Fibroblast of peridontal ligament (primary cell): ENCODE data around the gene ETFB.

Source experiments
- DNase-seq: peaks from one replicate; pipeline ENCODE4 v3.0.0-alpha.2; 2010; ENCODE audit errors: extremely low read depth

Gene ETFB

DNA sequence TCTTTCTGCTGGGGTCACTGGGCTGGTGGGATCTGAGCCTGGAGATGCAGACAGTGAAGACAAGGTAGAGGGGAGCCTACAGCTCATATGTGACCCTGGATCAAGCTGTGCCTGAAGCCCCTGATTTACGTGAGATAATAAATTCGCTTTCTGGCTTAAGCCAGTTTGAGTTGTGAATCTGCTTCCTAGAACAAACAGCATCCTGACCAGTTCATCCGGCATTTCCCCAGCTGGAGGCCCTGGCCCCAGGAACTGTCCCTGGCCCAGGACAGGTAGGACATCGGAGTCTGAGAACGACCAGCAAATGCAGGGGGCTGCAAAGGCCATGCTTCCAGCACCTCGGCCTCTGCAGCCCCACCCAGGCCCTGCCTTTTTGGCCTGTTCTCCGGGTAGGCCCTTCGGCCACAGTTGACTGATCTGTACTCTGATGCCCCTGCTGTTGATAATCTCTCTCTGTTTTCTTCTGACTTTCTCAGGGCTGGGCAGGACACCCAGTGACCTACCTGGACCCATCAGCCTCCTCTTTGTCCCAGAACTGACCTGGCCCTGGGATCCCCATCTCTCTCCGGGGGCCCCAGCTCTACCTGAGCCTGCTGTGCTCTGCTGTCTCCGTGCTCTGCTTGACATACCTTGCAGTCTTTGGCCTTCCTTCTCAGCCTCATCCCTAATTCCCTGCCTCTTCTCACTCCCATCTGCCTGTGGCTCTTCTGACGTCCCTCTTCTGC, 14.8 kb downstream of the ETFB start:
- no peak for DNase-seq

GRCh38 chr19:51347209-51347928, 18.8 kb downstream of the ETFB start:
- DNase-seq: no peak

GRCh38 chr19:51346742-51347141, 19.4 kb downstream of the ETFB start:
- DNase-seq: no peak

- DNase-seq: no peak
Measured at GRCh38 chr19:51345076-51345620, 21.0 kb downstream of the ETFB start.

DNA sequence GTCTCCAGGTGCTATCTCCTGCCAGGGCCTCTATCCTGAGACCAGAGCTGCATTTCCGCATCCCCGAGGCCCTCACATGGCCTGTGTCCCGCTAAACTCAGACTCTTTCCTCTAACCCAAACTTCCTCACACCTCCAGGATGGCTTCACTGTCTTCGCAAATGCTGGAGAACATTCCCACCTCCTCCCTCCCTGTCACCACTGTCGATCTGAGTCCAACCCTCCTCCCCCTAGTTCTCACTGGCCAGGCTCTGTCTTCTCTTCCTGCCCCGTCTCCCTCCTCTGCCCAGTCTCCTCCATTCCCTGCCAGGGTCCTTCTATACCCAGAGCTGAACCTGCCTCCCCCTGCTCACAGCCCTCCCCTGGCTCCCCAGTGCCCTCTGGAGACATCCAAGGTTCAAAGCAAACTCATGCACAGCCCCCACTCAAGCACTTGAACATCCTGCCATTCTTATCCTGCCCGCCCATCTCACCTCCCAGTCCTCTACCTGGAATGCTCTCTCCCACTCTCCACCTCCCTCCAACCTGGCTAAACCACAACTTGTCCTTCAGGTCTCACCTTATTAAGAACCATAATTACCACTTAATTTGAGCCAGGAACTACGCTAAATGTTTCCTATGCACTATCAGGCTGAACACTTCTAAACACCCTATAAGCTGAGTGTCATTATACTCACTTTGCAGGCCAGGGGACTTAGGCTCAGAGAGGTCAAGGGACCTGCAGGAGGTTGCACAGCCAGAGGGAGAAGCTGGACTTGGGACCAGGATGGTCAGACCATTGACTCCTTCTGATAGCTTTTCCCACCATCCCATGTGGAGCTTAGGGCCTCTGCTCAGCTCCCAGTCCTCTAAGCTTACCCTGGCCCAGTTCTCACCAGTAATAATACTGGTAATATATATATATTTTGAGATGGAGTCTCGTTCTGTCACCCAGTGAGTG, 23.3 kb downstream of the ETFB start:
- DNase-seq: no peak

DNA sequence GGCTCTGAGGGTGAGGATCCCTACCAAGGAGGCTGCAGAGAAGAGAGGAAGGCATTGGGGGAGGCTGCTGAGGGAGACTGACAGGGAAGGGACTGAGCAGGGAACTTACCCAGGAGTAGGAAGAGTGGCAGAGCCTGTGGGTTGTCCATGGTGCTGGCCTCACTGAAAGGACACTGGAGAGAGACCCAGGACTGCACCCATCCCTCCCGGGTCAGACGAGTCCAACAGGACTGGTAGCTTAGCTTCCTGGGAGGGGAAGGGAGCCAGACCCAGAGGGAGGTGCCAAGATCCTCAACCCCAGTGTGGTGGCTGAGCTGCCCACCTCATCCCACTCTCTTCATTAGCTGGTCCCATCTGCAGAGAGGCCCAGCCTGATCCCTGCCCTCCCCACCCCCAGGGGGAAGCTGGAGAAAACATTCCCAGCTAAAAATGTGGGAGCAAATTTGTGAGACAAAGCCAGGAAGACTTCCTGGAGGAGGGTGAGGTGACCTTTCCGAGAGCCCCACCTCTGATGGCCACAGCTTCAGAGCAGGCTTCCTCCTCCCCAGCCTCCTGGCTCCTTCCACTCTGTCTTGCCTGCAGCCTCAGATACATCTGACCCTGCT, 24.1 kb downstream of the ETFB start, which contains the start of gene VSIG10L:
Gene VSIG10L, minus strand, starts transcription at position 164 of the 605 bp plus-strand sequence. Its CDS starts 15 bp downstream, at position 149.
- DNase-seq: no peak

- no peak for DNase-seq
Measured at GRCh38 chr19:51341066-51341465, 25.1 kb downstream of the ETFB start.

DNA sequence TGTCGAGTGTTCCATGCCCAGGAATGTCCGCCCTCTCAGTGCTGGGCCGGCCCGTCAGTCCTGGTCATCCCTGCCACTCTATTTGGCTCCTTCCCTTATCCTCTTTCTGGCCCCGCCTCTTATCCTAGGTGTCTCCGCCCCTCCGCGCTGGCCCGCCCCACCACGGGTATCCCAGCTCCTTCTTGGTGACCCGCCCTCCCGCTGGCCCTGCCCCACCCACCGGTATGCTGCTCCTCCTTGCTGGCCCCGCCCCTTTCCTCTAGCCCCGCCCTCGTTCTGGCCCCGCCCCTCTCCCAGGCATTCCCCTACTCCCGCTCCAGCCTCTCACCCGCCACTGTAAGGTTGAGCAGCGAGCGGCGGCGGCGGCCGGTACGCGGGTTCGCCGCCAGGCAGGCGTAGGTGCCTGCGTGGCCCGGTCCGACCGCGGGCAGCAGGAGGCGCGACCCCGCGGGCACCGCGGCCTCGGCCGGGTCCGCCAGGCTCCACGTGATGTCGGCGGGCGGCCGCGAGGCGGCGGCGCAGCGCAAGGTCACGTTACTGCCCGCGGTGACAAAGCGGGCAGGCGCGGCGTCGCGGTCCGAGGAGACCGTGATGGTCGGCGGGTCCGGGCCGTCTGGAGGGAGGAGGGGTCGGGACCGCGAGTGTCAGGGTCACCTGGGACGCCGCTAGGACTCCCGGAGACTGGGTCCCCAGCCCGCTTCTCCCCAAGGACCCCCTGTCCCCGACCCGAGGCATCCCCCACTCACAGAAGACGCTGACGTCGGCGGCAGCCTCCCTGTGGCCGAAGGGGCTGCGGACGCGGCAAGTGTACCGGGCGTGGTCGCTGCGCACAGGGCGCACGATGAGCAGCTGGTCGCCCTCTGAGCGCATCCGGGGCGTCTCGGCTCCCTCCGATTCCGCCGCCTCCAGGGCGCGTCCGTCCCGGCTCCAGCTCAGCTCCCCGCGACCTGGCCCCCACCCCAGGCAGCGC, 26.2 kb downstream of the ETFB start:
- peak; percentile 92 for DNase-seq

DNA sequence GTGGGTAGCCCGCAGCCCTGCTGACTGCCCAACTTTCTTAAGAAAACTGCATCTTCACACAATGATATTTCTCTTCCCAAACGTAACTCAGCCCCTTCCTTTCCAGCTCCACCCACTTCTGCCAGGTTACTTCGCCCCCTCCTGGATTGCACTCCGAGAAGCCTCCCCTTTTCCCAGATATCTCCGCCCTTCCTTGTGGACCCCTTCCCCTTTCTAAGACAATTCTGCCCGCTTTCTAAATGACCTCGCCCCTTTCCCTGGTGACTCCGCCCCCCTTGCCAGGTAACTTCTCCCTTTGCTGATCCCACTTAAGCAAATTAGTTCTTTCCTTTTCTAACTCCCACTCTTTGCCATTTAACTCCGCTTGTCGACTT, 26.9 kb downstream of the ETFB start:
- no peak for DNase-seq

DNA sequence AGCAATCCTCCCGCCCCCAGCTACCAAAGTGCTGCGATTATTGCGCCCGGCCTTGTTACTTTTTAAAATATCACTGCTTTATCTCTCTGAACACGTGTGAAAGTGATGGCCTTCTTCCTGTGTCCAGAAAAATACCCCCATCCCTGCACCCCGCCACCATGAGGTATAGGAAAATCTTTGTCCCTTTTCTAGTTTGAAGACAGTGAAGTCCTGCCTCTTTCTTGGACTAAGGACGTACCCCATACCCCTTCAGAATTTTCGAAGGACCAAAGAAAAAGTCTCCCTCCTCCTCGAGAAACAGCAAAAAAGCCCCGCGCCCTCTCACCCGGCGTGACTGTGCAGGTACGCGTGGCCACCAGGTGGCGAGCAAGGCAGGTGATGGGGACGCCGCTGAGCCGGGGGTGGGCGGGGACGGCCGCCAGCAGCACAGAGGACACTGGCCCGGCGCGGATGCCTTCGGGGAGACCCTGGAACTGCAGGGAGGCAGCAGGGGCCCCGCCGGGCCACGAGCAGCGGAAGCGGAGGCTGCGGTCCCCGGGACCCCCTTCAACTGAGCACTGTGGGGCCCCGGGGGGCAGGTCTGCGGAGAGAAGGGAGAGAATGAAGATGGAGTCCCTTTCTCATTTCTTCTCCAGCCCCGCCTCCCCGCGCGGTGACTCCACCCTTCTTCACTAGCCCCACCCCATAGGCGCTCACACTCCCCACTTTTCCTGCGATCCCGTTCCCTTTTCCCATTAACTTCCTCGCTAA, 27.4 kb downstream of the ETFB start:
- DNase-seq: peak; percentile 63

GRCh38 chr19:51337861-51338562, 28.2 kb downstream of the ETFB start:
- no peak for DNase-seq

DNA sequence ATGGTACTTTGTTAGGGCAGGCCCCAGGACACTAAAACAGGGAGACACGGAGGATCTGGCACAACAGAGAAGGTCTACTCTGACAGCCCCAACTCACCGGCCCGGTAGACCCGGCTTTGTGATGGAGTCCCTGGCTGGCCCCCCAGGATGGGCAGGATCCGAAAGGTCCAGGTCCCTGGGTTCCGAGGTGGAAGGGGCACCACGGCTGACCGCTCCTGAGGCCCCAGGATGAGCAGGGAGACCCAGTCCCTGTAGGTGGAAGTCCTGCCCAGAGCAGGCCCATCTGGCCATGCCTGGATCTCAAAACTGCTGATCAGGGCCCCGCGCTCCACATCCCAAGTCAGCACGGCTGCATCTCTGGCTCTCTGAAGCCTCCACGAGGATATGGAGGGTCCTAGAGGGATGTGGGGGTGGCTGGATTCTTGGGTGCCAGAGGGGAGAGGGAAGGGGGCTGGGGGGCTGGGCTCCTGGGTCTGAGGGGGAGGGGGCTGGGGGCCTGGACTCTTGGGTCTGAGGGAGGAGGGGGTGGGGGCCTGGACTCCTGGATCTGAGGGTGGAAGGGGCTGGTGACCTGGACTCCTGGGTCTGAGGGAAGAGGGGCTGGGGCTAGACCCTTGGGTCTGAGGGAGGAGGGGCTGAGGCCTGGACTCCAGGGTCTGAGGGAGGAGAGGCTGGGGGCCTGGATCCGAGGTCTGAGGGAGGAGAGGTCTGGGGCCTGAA, 28.9 kb downstream of the ETFB start:
- no peak for DNase-seq

- no peak for DNase-seq
Measured at GRCh38 chr19:51333836-51334460, 32.2 kb downstream of the ETFB start.

DNA sequence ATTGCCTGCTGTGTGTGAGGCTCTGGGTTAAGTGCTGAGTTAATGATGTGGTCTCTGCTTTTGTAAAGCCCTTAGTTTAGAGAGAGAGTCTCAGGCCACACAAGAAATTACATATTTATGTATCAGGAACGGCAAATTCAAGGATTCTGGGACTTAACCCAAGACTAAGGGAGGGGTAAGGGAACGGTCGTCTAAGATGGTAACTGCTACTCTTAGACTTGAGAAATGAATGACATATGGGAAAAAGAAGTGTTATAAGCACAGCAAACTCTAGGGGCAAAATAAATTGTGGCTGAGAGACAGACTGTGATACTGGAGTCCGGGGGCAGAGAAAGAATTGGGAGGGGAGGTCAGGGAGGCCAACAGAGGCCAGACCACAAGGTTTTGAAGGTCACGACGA, 34.5 kb downstream of the ETFB start:
- DNase-seq: no peak

DNA sequence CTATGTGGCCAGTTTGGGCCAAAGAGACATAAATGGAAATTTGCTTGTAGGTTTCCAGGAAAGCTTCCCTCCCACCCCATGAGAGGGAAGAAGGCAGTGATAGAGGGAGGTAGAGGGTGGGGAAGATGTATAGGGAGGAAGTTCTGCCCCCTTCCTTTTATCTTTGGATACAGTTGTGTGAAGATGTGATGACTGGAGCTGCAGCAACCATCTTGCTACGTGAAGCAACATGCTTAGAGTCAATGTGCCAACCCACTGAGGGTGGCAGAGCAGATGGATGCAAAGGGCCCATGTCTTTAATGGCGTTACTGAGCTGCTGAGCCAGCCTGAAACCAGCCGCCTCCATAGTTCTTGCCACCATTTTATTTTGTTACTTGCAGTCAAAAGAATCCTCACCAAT, 35.0 kb downstream of the ETFB start:
- no peak for DNase-seq

DNA sequence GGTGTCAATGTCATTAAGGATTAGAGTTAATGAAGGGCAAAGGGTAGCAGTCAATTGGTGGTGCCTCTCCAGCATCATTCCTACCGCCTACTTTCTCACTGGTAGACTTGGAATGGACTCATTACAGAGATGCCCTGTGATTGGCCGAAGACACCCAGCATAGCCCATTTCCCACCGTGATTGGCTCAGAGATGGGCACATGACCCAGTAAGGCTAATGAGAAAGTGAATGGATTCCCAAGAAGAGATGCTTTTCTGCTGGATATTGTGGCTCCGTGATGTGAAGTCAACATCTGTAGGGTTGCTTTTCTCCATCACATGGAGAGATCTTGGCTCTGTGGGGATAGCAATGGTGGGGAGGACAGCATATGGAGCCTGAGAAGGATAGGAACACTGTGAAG, 35.8 kb downstream of the ETFB start:
- DNase-seq: no peak

- DNase-seq: no peak
Measured at GRCh38 chr19:51329411-51329810, 36.8 kb downstream of the ETFB start.
